AG08395 (cell line): ENCODE data around the gene ARHGEF35.
"Not testable (repeated sequence)": the region's sequence is repeated elsewhere in the genome, so short reads cannot be mapped to it uniquely, and the experiment has no call there.

ENCODE experiments used
- DNase-seq: peaks from one replicate; pipeline ENCODE4 v3.0.0; 2012; ENCODE audit warnings: mixed read lengths, low spot score

The ARHGEF35 gene

DNA sequence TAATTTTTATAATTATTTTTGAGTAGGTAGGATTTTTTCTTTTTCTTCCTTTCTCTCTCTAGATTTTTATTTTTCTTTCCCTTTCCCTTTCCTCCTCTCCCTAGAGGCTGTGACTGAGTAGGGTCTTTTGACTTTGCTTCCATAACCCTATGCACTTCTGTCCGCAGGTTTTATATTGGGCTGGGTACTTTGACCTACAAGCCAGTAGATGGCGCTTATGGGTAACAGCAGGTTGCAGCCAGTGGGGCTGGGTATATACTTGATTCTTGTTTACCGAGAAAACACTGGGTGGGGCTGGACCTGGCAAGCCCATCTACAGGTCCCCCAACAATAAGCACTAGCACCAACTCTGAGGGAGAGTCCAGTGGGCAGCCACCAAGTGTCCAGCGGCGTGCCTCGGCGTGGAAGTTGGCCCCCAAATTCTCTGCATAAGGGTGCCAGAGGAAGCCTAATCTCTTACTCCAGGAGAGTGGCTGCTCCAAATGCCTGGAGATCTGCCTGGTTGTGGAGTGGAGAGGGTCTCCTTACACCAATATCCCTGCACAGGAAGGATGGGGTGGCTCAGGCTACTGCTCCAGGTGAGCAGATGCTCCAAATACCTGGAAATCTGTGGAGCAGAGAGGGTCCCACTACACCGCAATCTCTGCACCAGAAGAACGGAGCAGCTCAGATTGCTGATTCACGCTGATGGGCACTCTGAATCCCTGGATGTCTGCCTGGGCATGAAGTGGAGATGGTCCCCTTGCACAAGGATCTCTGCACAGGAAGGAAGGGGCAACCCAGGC lies 17.1 kb downstream of the ARHGEF35 start:
- not testable (repeated sequence) for DNase-seq

DNA sequence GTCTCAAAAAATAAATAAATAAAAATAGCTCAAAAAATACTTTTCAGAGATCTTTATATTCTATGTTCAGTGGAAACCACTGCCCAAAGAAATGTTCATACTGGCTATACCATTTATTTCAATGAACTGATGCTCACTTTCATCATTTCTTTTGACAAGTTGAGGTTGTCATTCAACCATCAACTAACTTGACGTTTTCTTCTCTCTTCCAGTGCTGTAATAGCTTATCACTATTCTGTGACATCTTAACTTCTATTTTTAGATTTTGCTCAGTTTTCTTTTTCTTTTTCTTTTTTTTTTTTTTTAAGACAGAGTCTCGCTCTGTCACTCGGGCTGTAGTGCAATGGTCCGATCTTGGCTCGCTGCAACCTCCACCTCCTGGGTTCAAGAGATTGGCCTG lies 21.0 kb downstream of the ARHGEF35 start:
- no peak for DNase-seq

DNA sequence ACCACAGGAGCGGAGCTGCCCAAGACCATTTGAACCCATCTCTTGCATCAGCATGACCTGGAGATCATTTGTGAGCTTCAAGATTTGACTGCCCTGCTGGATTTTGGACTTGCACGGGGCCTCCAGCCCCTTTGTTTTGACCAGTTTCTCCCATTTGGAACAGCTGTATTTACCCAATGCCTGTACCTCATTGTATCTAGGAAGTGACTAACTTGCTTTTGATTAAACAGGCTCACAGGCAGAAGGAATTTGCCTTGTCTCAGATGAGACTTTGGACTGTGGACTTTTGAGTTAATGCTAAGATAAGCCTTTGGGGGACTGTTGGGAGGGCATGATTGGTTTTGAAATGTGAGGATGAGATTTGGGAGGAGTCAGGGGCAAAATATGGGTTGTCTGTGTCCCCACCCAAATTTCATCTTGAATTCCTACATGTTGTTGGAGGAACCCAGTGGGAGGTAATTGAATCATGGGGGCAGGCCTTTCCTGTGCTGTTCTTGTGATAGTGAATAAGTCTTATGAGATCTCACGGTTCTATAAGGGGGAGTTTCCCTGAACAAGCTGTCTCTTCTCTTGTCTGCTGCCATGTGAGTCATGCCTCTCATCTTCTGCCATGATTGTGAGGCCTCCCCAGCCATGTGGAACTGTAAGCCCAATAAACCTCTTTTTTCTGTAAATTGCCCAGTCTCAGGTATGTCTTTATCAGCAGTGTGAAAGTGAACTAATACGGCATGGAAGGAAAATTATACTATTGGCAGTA lies 23.9 kb downstream of the ARHGEF35 start:
- DNase-seq = not testable (repeated sequence)

DNA sequence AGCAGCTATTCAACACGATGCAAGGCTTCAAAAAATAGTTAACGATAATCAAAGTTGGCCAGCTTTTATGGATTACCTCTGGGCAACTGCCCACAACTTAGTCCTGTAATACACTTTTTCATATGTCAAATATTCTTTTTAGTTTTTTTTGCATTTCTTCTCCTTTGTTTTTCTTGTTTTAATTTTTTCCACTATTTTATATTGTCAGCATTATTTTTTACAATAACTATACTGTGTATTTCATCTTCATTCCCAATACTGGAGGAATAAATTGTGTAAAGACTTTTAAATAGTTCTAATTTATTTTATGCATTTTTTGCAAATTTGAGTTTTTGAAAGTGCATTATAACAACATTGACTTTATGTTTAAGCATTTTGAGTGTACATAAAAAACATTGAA lies 30.8 kb downstream of the ARHGEF35 start:
- no peak for DNase-seq

DNA sequence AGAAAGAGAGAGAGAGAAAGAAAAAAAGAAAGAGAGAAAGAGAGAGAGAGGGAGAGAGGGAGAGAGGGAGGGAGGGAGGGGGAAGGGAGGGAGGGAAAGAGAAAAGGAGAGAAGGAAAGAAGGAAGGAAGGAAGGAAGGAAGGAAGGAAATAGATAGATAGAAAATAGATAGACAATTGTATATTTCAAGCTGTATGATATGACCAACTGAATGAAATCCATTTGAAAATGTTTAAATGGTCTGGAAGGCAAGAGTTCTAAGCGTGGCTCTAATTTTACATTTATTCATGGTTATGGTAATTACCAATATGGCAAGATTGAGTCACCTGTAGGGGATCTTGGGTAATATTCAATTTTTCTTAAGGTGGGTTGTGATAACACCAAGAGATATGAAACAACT lies 36.8 kb downstream of the ARHGEF35 start:
- DNase-seq = no peak

DNA sequence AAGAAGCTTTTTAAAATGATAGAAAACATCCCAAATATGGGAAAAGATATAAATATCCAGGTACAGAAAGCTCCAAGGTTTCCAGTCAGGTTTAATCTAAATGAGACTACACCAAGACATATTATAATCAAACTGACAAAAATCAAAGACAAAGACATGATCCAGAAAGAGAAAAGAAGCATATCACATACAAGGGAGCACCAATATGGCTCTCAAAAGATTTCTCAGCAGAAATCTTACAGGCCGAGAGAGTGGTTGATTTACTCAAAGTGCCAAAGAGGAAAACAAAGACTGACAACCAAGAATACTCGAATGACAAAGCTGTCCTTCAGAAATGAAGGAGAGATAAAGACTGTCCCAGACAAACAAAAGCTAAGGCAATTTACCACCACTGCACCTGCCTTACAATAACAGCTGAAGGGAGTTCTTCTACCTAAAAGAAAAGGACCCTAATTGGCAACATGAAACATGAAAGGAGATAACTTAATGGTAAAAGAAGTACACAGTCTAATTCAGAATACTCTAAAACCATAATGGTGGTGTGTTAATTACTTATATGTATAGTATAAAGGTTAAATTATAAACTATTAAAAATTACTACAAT lies 47.3 kb downstream of the ARHGEF35 start:
- DNase-seq = no peak

DNA sequence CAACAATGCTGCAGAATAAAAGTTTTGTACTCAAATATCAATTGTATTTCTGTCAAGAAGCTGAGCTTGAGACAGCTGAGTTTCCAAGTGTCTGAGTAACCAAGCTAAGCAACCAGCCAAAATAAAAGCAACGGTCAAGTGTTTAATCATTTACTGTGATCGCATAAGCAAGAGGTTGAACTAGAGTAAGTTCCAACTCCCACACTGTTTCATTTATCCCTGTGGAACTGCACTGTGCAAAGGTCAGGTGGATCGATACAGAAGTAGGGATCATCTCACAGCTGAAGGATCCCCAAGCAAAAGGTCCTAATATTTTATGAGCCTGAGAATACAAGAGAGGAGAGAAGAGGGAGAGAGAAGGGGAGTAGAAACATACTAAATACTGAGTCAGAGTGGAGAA lies 51.2 kb downstream of the ARHGEF35 start:
- DNase-seq = no peak

DNA sequence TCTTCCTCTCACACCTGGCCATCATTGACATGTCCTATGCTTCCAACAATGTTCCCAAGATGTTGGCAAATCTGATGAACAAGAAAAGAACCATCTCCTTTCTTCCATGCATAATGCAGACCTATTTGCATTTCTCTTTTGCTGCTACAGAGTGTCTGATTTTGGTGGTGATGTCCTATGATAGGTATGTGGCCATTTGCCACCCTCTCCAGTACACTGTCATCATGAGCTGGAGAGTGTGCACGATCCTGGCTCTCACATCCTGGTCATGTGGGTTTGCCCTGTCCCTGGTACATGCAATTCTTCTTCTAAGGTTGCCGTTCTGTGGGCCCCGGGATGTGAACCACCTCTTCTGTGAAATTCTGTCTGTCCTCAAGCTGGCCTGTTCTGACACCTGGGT lies 53.4 kb downstream of the ARHGEF35 start:
- DNase-seq = no peak

DNA sequence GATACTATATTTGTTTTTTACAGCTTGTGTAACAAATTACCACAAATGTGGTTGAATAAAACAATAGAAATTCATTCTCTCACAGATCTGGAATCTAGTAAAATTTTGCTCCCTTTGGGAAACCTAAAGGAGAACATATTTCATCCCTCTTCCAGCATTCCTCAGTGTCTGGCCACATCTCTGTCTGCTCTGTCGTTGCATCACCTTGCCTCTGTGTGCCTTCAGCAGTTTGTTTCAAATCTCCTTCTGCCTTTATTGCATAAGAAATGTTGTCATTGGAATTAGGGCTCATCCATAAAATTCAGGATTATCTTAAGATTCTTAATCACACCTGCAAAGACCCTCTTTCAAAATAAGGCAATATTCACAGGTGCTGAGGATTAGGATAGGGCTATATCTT lies 58.1 kb downstream of the ARHGEF35 start:
- no peak for DNase-seq
